22Rv1 (cell line): ENCODE measurements around the gene BORCS5.

Experiments
- ZFX ChIP-seq: fragments of 450-650 bp; IDR thresholded peaks from 2 replicates; pipeline ENCODE4 v1.6.1; 2017; ENCODE audit warnings: antibody characterized with exemption, borderline replicate concordance
- TF ChIP-seq, protein P1 (sequence below): fragments of 450-650 bp; IDR thresholded peaks from 2 replicates; pipeline ENCODE4 v1.5.1; 2017; ENCODE audit warnings: mild to moderate bottlenecking

DNA sequence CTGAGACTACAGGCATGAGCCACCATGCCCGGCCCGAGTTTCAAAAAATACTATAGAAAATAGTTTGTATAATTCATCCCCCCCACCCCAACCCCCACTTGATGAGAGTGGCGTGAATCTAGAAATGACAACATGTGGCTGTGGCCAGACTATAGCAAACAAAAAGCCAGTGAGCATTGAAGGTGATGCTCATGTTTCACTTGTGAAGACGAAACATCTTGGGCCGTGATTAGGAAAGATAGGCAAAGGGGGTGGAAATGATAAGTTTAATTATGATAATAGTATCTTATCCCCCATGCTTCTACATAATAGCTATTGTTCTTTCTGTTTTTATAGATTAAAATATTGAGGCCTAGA lies 8.5 kb downstream of the BORCS5 start:
- TF ChIP-seq, protein P1, sequence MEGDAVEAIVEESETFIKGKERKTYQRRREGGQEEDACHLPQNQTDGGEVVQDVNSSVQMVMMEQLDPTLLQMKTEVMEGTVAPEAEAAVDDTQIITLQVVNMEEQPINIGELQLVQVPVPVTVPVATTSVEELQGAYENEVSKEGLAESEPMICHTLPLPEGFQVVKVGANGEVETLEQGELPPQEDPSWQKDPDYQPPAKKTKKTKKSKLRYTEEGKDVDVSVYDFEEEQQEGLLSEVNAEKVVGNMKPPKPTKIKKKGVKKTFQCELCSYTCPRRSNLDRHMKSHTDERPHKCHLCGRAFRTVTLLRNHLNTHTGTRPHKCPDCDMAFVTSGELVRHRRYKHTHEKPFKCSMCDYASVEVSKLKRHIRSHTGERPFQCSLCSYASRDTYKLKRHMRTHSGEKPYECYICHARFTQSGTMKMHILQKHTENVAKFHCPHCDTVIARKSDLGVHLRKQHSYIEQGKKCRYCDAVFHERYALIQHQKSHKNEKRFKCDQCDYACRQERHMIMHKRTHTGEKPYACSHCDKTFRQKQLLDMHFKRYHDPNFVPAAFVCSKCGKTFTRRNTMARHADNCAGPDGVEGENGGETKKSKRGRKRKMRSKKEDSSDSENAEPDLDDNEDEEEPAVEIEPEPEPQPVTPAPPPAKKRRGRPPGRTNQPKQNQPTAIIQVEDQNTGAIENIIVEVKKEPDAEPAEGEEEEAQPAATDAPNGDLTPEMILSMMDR: no peak
- no peak for TF ChIP-seq ZFX
